ENCODE results near the gene OLFM1.

The OLFM1 gene

DNA sequence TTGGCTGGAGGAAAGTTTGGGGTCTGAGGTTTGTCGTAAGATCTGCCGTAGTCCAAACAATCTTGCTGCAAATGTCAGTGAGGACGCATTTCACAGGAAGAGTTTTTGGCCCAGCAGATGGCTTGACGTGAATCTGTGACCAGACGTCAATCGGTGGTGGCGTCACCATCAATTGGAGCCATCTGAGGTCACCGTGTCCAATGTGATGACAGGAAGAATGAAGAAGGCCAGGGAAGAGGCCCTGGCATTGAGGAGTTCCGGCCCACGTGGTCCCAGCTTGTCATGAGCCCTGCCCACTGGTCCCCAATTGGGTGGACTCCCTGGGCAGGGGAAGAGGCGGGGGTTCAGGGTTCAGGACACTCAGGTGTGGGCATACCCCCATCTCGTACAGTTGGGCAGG lies 79.9 kb downstream of the OLFM1 start:
- TF ChIP-seq, protein P1, sequence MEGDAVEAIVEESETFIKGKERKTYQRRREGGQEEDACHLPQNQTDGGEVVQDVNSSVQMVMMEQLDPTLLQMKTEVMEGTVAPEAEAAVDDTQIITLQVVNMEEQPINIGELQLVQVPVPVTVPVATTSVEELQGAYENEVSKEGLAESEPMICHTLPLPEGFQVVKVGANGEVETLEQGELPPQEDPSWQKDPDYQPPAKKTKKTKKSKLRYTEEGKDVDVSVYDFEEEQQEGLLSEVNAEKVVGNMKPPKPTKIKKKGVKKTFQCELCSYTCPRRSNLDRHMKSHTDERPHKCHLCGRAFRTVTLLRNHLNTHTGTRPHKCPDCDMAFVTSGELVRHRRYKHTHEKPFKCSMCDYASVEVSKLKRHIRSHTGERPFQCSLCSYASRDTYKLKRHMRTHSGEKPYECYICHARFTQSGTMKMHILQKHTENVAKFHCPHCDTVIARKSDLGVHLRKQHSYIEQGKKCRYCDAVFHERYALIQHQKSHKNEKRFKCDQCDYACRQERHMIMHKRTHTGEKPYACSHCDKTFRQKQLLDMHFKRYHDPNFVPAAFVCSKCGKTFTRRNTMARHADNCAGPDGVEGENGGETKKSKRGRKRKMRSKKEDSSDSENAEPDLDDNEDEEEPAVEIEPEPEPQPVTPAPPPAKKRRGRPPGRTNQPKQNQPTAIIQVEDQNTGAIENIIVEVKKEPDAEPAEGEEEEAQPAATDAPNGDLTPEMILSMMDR (IDR thresholded peaks at IDR 0.05; ENCODE audit: low read depth, low read length, missing control alignments), result no peak
- DNase-seq (ENCODE audit: low read depth), result no peak
- no peak overlapping the region for H3K4me3 ChIP-seq (ENCODE audit: low read depth, low read length)

DNA sequence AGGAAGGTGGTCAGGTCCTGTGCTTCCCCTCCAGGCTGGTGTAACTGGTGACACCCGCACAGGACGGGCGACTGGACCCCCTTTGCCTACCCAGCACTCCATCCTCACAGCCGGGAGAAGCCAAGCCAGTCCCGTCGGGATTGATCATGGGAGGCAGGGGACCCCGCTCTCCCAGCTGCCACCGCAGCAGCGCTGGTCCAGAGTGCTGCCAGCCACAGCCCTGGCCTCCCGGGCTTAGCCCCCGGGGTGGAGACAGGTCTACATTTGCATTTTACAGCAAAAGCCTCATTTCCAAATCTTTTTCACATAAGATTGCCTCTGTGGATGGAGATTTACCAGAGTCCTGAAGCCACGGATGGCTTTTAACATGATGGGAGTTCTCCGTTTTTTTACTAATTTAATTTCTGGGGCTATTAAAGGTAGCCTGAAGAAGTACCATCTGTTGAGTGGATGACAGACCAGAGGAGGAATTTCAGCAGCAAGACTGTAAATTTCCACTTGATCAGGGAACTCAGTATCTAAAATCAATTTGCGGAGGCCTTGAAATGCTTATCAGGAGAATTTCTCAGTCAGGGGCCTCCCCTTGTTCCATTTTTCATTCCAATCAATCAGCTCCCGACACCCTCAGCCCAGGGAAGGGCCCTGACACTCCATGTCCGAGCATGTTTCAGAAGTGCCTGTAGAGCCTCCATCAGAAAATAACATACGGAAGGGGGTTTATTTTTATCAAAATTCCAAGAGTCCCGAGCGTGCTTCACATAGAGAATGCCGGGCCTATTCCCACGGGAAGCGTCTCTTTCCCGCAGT lies 80.6 kb downstream of the OLFM1 start:
- DNase-seq (ENCODE audit: low read depth), result no peak
- TF ChIP-seq, protein P1 (IDR thresholded peaks at IDR 0.05; ENCODE audit: low read depth, low read length, missing control alignments), result no peak
- H3K4me3 ChIP-seq (ENCODE audit: low read depth, low read length), result no peak overlapping the region

DNA sequence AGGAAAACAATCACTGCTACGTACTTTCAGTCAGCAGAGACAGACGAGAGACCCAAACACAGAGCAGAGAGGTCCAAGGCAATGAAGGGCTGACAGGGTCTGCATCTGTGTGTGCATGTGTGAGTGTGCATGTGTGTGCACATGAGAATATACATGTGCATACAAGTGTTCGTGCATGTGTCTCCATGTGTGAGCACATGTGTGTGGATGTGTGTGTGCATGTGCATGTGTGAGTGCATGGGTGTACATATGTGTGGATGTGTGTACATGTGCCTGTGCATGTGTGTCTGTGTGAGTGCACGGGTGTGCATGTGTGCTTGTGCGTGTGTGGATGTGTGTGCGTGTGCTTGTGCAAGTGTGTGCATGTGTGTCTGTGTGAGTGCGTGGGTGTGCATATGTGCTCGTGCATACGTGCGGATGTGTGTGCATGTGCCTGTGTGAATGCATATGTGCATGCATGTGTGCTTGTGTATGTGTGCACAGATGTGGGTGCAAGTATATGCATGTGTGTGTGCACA lies 82.3 kb downstream of the OLFM1 start:
- H3K4me3 ChIP-seq (ENCODE audit: low read depth, low read length), result no peak overlapping the region
- TF ChIP-seq, protein P1 (IDR thresholded peaks at IDR 0.05; ENCODE audit: low read depth, low read length, missing control alignments), result no peak
- DNase-seq (ENCODE audit: low read depth), result no peak

DNA sequence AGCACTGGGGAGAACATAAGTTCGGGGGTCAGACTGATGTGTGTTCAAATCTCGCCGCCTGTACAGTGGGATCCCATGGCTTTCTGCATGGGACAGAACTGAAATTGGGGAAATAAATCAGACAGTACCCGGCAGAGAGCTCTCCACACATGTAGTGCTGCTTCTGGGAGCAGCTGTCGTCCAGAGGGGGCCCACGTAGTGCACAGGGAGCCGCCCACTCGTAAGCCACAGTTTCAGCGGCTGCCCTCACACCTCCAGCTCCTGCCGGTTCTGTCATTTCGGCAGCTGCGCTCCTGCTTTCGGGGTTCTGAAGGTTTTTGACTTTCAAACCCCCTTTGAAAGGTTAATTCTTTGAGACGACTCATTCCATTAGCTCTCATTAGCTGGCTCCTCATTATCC lies 83.1 kb downstream of the OLFM1 start:
- no peak overlapping the region for H3K4me3 ChIP-seq (ENCODE audit: low read depth, low read length)
- TF ChIP-seq, protein P1 (IDR thresholded peaks at IDR 0.05; ENCODE audit: low read depth, low read length, missing control alignments), result no peak
- no peak for DNase-seq (ENCODE audit: low read depth)
